GDM1 (cell line): ENCODE results near the gene GPC2.
"Not testable (repeated sequence)": the region's sequence is repeated elsewhere in the genome, so short reads cannot be mapped to it uniquely, and the experiment has no call there.

Source experiments
- DNase-seq: peaks from one replicate; lab custom pipeline; 2025; lab: John Stamatoyannopoulos, UW

The GPC2 gene

DNA sequence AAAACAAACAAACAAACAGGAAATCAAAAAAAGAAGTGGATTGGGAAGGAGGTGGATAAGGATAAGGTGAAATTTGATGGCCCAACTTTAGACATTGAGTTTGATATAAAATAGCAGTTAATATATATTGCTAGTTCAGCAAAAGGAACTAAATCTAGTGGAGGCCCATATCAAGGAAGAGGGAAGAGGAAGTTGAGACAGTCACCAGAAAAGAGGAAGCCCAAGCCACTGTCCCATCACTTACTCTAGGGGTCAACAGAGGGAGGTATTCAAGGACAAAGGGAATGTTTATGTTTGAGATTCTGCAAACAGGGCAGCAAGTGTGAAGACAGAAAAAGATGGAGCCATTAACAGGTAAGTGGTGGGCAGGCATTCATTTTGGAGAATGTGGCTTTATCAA, 24.8 kb downstream of the GPC2 start:
- DNase-seq, result peak; percentile 34

DNA sequence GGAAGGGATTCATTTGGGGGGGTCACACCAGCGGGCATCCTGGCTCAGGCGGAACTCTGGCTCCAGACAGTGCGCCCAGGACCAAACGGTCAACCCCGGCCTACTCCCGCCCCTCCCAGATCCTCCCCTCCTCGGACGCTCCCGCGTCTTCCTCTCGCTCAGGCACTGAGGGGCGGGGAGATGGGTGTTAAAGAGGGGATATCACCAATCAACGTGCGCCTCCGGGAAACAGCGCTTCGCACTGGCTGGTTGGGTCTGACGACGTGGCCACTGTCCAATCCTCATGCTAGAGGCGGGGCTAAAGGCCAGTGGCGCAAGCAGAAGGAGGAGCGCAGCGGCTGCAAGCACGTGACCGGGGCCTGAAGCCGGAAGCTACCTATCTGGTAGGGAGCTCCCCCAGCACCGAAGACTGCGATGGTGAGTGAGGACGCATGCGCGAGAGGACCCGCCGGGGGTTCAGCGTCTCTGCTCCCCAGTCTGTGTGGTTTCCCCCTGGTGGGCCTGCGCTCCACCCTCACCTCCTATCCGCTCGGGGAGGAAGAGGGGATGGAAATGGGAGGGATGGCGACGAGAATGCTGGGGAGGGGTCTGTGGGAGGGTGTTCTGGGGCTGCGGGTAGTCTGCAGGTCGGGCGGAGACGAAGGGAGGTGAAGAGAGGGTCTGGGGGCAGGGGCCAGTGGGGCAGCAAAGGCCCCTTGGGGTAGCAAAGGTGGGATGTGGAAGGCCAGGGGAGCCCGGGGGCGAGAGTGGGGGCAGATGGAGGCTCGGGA, 28.4 kb downstream of the GPC2 start, which contains the start of gene LAMTOR4:
LAMTOR4 (plus strand) TSS at position 360 of the 770 bp plus-strand sequence; CDS start at position 415, 55 bp downstream.
- peak; percentile 99 for DNase-seq

DNA sequence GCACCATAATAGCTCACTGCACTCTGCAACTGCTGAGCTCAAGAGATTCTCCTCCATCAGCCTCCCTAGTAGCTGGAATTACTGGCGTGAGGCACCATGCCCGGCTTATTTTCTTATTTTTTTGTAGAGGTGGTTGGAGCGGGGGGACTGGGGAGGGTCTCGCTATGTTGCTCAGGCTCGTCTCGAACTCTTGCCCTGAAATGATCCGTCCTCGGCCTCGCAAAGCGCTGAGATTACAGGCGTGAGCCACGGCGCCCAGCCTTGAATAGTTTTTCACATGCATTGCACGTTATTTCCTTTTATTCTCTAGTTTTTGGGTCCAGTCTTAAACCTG, 29.0 kb downstream of the GPC2 start:
- no peak for DNase-seq

GRCh38 chr7:100147278-100147677, 29.9 kb downstream of the GPC2 start:
- no peak for DNase-seq

- DNase-seq, result not testable (repeated sequence)
Observed at GRCh38 chr7:100146350-100146749, 30.8 kb downstream of the GPC2 start.

GRCh38 chr7:100142461-100142860, 34.7 kb downstream of the GPC2 start:
- DNase-seq, result no peak

- DNase-seq, result no peak
Observed at GRCh38 chr7:100141555-100141949, 35.6 kb downstream of the GPC2 start.

DNA sequence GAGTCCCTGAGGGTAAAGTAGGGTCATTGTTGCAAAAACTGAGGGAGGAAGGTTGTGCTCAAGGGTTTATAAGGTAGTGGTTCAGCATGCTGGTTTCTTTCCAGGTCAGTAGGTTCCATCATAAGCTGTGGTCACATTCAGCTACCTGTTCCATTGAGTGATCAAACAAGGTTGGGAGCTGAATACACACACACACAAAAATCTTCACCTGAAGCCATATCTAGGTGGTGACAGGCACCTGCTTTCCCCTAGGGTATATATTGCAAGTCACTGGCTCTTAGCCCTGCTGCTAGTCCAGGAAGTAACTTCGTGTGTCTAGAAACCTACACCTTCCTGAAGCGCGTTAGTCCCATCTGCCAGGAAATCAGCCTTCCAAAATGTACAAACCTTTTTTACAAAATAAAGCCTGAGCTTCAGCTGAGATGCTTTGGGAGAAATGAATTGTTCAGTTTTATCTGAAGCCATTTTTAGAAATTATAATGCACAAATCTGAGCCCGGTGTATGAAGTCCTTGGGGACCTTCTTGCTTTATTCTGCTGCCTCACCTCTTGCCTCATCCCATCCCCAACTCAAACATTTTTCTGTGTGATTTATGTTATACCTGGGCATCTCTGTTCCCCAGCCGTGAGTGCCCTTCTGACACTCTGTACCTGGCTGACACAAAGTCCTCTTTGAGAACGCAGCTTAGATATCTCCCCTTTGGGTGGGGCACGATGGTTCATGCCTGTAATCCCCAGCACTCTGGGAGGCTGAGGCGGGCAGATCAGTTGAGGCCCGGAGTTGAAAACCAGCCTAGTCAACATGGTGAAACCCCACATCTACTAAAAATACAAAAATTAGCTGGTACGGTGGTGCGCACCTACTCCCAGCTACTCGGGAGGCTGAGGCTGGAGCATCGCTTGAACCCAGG, 39.1 kb downstream of the GPC2 start:
- no peak for DNase-seq

GRCh38 chr7:100132697-100133151, 44.5 kb downstream of the GPC2 start:
- peak; percentile 41 for DNase-seq

GRCh38 chr7:100132126-100132525, 45.1 kb downstream of the GPC2 start:
- no peak for DNase-seq

DNA sequence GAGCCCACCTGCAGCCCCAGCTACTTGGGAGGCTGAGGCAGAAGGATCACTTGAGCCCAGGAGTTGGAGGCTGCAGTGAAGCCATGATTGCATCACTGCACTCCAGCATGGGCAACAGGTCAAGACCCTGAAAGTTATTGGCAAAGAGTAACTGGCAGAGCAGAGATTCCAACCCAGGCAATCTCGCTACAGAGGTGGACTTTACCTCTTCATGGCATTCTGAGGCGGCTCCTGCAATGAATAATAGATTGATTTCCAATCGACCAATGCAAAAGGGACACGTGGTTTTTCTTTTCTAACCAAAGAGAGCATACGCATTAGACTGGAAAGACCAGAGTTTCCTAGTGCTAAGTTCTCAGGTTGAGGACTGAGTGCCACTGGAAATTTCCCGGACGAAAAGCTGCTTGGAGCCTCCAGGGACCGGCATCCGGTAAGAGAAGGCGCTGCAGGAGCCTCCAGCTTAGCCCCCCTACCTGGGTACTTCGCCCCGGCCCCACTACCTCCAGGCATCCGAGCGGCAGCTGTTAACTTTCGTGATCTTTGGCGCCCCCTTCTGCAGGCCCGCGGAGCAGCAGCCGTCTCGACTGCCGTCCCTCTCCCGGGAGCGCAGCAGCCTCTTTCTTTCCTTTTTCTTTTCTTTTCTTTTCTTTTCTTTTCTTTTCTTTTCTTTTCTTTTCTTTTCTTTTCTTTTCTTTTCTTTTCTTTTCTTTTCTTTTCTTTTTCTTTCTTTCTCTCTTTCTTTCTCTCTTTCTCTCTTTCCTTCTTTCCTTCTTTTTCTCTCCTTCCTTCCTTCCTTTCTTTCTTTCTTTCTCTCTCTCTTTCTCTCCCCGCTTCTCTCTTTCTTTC, 46.4 kb downstream of the GPC2 start:
- peak; percentile 50 for DNase-seq

DNA sequence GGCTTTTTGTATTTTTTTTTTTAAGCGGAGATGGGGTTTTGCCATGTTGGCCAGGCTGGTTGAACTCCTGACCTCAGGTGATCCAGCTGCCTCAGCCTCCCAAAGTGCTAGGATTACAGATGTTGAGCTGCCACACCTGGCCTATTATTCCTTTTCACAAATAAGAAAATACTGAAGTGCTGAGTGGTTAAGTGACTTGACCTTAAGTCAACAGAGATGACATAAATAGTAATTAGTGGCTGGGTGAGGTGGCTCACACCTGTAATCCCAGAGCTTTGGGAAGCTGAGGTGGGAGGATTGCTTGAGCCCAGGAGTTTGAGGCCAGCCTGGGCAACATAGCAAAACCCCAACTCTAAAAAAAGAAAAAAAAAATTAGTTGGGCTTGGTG, 47.0 kb downstream of the GPC2 start:
- DNase-seq, result not testable (repeated sequence)

DNA sequence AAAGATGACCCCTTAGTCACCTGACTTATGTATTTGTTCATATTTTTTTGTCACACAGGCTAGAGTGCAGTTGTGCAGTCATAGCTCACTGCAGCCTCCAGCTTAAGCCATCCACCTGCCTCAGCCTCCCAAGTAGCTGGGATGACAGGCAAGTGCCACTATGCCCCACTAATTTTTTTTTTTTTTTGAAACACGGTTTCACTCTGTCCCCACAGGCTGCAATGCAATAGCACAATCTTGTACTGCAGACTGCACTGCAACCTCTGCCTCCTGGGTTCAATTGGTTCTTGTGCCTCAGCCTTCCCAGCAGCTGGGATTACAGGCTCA, 48.6 kb downstream of the GPC2 start:
- DNase-seq, result no peak

GRCh38 chr7:100127866-100128636, 49.1 kb downstream of the GPC2 start:
- no peak for DNase-seq

DNA sequence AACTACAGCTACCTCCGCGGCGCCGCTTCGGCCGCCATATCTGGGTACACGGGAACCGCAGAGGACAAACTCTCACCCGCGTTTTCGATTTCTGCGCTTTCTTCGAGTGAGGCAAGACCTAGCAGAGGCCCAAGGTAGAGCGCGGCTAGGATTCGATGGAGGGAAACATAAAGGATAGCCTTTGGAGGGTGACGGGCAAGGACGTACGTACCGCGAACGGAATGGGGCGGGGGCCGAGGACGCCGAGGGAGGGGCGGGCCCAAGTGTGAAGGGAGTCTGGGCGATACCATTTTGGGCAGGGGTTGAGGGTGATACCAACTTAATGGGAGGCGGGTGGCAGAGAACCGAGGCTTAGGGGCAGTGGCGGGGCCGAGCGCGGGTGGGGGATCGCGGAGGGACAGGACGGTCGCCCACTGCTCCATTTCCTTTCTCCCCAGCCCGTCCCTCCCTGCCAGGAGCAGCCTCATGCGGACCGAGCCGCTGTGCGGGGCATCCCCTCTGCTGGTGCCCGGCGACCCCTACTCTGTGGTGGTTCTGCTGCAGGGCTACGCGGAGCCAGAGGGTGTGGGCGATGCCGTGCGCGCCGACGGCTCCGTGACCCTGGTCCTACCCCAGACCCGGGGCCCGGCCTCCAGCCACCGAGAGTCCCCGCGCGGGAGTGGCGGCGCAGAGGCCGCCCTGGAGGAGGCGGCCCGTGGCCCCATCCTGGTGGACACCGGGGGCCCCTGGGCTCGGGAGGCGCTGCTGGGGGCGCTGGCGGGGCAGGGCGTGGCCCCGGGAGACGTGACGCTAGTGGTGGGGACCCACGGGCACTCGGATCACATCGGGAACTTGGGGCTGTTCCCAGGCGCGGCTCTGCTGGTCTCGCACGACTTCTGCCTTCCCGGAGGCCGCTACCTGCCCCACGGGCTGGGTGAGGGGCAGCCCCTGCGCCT, 50.0 kb downstream of the GPC2 start, which contains the start of gene MBLAC1:
MBLAC1 (plus strand) TSS at position 37 of the 935 bp plus-strand sequence; CDS start at position 466, 429 bp downstream.
- DNase-seq, result peak; percentile 85

GRCh38 chr7:100126239-100126930, 50.8 kb downstream of the GPC2 start:
- no peak for DNase-seq

GRCh38 chr7:100124301-100125230, 52.6 kb downstream of the GPC2 start:
- no peak for DNase-seq

DNA sequence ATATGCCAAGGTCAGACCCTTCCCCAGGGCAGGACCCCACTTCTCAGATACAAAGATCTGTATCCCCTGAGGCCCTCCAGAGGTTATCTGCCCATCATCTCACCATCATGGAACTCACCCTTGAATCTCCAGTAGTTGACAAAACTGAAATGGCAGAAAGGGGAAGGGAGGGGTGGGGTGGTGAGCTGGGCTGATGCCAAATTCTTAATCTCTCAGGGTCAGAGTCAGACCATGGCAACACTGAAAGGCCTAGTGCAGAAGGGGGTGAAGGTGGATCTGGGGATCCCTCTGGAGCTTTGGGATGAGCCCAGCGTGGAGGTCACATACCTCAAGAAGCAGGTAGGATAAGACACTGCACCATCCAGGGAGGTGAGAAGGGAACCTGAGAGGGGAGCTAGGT, 54.6 kb downstream of the GPC2 start:
- DNase-seq, result no peak
